ENCODE results near the gene KIAA1755.
A peak's percentile ranks its signal among the peaks of the same experiment; 100 is the strongest.
"Not testable (repeated sequence)": the region's sequence is repeated elsewhere in the genome, so short reads cannot be mapped to it uniquely, and the experiment has no call there.

The KIAA1755 gene

DNA sequence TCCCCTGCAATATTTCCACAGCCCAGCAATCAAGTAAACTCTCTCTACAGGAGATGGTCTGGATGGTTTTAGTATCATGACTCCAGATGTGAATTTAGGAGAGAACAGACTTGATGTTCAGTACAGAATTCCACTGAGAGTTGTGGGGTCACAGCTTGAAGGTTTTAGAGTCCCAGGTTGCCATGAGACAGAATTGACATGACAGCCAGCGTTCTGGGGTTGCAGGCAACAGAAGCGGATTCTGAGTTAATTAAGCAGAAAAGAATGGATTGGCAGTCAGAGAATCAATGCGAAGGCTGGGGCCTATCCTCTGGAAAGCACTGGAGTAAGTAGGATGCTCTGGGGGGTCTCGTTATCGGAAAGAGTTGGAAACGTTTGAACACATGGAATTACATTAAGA lies 2.4 kb upstream of the KIAA1755 start:
- DNase-seq = no peak

DNA sequence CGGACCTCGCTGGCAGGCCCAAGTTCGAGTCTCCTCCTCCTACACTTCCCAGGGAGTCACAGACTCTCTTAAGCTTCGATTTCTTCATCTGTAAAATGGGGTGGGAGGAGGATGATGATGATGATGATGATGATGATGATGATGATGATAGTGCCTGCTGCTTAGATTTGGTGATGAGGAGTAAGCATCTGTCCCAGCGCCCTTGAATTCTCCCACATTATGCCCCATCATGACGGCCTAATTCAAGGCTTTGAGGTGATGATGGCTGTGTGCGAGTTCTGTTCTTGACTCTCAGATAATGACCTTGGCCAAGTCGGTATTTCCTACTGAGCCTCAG lies 487 bp upstream of the KIAA1755 start:
- DNase-seq = no peak

DNA sequence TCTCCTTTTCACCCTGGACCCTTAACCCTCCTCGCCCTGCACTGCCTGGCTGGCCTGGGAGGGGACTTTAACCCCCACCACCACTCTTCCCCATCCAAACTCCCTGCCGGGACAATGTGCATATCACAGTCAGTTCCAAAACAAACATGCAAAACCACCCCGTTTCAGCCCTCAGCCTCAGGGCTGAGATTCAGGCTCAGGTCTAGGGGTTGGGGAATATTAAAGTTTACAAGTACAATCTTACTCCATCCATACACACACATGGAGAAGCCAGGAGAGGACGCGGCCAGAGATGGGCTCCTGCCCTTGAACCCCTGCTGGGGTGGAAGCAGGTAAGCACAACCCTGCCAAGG lies 534 bp downstream of the KIAA1755 start:
- DNase-seq = no peak

DNA sequence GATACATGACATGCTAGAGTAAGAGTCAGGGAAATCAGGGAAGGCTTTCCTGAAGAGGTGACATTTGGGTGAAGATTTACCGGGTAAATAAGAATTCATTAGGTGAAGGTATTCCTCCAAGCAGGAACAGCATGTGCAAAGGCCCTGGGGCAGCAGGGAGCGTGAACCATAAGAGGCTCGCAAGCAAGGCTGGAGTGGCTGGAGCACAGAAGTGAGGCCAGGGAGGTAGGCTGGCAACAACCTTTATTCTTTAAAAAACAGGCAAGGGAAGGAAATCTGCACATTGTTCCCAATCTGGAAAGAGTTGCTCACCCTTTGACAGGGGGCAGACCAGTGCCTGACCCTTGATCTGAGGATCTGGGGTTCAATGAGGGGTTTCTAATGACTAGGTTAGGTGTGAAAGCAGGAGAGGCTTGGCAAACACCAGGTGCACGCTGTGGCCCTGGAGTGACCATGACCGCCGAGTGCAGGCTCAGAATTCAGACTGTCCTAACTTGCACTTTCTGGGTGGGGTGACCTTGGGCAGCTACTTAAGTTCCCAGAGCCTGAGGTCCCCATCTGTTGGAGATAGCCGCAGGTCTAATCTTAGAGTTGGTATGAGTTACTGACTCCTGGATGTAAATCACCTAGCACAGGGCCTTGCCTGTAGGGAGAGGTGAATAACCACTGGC lies 1.9 kb downstream of the KIAA1755 start:
- DNase-seq = no peak

DNA sequence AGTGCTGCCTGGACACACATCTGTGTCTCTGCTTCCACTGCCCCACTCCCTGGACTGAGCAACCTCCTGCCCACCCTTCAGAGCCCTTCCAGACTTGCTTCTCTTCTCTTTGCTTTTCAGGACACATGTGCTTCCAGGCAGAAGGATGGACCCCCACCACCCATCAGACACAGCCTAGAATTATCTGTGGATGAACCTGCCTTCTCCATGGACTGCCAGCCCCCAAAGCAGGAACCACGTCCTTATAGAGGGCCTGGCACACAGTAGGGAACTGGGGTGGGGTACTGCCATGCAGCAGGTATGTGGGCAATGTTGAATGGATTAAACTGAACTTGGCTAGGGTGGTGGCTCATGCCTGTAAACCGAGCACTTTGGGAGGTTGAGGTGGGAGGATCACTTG lies 3.6 kb downstream of the KIAA1755 start:
- no peak for DNase-seq

DNA sequence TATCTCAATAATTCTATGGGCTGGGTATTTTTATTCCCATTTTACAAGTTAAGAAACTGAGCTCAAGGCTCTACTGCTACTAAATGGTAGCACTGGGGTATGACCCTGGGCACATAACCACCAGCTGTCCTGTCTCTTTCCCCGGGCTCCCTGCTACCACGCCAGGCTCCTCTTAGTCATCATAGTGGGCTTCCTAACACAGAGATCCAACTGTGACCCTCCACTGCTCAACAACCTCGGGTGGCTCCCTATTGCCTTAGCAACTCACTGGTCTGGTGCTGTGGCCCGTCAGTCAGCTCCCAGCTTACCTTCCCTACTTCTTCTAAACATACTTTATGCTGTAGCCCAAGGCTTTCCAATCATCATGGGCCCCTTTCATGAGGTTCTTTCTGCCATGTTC lies 4.5 kb downstream of the KIAA1755 start:
- no peak for DNase-seq

DNA sequence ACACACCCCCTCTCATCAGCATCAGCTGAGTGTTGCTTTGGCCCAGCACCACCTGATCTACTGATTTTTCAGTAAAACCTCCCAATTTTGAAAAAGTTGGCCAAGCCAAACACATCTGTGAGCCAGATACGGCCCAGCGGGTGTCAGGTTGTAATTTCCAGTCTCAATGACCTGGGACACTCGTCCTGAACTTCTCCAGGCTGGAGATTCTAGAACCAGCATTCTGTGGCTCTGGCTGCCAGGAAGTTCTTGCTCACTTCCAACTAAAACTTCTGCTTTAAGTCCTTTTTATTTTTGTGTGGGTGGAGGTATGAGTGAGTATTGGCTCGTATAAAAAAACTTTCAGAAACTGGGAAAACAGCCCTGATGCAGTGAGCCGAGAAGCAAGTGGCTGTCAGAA lies 5.1 kb downstream of the KIAA1755 start:
- no peak for DNase-seq

DNA sequence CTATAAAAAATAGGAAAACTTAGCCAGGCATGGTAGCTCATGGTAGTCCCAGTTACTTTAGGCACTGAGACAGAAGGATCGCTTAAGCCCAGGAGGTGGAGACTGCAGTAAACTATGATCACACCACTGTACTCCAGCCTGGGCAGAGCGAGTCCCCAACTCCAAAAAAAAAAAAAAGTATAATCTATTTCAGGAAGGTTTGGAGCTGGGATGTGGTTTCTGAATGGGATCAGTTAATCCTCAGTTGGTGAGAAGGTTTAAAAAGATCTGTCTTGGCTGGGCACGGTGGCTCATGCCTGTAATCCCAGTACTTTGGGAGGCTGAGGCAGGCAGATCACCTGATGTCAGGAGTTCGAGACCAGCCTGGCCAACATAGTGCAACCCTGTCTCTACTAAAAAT lies 5.9 kb downstream of the KIAA1755 start:
- DNase-seq = not testable (repeated sequence)

DNA sequence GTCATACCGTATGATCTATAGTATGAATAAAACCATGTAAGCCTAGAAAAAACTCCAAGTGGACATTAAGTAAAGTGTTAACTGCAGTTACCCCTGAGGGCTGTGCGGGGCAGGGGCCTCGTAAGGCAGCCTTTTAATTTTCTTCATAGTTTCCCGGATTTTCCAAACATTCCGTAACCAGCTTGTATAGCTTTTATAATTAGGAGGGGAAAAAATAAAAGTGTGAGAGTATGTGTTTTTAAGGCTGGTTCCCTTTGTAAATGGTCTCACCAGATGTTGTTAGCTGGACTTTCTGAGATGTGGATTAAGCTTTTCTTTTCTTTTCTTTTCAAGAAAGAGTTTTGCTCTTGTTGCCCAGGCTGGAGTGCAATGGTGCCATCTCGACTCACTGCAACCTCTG lies 7.0 kb downstream of the KIAA1755 start:
- no peak for DNase-seq

DNA sequence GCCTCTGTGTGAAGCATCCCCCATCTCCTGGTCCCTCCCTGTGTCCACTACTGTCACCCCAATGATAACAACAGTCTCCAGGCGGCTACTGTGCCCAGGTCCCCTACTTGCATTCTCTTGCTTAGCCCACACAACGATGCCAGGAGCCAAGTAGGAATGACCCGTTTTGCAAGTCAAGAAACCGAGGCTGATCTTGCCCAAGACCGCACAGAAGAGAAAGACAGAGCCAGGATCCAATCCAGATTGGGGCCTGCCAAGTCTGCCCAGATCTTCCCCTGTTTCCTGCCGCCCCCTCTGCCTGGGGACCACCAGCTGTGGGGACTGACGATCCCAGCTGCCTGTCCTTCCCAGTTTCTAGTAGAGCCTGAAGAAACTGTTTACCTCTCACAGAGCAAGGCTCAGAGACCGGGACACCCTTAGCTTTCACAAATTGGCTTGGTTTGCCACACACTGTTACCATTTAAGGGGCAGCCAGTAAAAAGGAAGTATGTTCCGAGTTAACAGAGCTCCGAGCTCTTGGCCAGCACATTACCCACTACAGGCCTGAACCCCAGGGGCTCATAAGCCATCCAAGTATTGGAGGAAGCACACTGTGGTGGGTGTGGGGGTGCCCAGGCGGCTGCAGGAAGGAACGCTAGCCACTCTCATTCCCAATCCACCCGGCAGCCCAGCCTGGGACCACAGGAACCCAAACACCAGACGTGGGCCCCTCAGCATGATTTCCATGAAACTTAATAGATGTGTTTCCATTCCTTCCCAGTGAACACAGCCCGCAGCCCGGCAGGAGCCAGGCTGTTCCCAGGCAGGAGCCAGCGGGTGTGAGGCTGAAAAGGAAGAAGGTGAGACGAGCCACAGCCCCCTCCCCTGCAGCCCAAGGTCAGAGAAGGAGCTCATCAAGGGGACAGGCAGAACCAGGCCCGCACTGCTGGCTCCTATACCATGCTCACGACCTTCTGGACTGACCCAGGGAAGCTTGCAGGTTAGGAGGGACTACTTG lies 7.9 kb downstream of the KIAA1755 start:
- no peak for DNase-seq

DNA sequence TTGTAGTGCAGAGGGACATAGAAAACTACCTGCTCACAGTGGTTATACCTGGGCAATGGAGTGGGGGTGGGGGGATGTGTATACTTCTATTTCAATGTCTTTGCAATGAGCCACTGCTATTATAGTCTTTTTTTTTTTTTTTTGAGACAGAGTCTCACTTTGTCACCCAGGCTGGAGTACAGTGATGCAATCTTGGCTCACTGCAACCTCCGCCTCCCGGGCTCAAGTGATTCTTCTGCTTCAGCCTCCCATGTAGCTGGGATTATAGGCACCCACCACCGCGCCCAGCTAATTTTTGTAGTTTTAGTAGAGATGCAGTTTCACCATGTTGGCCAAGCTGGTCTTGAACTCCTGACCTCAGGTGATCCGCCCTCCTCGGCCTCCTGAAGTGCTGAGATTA lies 9.1 kb downstream of the KIAA1755 start:
- DNase-seq = not testable (repeated sequence)

DNA sequence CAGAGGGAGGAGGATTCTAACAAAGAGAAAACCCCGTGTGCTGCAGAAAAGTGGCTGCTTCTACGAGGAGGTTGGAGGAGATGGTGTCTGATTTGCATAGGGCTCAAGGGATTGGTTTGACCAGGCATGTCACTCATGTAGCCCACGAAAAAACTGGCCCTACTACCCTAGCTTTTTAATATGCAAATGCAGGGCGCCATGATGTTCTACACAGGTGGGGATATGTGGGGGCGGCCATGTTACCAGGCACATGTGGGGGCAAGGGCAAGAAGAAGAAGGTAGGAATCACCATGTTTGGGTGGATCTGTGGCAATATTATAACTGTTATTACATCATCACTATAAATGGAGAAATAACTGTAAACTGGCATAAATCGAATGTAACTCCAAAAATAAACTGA lies 9.9 kb downstream of the KIAA1755 start:
- DNase-seq = no peak

DNA sequence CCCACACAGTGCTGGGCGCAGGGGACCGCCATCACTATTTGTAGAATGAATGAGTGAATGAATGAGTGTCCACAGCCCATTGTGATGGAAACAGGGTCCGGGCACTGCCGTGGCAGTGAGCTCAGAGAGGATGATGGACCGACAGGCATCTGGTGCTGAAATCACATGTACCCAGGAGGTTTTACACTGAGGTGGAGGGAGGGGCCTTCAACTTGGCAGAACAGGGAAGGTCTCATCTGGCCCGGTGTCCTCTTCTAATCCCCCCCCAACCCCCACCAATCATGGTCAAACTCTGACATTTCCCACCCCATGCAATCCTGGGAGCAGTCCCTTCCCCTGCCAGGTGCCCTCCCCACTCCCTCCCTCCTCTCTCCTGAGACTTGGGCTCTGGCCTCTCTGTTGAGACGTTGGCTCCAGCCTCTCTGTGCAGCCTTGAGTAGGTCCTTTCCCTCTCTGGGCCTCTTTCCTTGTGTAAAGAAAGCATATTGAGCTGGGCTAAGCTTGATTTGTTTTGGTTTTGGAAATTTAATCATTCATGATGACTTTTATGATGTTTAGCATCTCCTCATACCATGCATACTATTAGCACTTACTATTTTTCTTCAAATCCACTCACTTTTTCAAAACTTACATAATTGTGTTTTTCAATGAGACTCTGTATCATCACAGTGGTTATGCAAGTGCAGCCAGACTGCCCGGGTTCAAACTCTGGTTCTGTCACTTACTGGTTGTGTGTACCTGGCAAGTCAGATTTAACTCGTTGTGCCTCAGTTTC lies 10.8 kb downstream of the KIAA1755 start:
- no peak for DNase-seq

DNA sequence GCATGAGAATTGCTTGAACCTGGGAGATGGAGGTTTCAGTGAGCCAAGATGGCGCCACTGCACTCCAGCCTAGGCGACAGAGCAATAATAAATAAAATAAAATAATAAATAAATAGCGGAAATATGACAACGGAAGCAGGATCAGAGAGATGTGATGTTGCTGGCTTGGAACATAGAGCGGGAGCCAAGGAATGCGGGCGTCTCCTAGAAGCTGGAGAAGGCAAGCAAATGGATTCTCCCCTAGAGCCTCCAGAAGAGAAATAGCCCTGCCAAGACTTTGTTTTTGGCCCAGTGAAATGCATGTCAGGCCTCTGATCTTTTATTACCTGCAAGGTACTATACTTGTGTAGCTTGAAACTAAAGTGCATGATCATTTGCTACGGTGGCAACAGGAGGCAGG lies 12.4 kb downstream of the KIAA1755 start:
- no peak for DNase-seq

DNA sequence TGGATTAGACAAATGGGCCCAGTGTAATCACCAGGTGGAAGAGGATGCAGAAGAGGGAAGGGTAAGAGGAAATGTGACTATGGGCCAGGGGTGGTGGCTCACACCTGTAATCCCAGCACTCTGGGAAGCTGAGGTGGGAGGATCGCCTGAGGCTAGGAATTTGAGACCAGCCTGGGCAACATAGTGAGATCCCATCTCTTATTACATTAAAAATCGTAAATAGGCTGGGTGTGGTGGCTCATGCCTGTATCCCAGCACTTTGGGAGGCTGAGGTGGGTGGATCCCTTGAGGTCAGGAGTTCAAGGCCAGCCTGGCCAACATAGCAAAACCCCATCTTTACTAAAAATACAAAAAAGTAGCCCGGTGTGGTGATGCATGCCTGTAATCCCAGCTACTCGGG lies 12.8 kb downstream of the KIAA1755 start:
- not testable (repeated sequence) for DNase-seq

DNA sequence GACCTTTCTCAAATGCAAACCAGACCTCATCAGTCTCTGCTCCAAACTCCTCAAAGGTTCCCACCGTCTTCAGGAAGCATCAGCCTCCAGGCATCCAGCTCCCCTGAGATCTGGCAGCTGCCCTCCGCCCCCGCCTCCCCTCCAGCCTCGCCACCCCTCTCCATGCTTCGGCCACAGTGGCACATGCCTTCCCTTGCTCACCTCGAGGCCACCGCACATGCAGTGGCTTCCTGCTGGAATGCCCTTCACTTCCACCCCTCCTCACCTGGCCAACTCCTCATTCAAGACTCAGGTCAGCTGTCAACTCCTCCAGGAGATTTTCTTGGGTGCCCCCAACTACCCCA lies 13.4 kb downstream of the KIAA1755 start:
- DNase-seq = no peak

DNA sequence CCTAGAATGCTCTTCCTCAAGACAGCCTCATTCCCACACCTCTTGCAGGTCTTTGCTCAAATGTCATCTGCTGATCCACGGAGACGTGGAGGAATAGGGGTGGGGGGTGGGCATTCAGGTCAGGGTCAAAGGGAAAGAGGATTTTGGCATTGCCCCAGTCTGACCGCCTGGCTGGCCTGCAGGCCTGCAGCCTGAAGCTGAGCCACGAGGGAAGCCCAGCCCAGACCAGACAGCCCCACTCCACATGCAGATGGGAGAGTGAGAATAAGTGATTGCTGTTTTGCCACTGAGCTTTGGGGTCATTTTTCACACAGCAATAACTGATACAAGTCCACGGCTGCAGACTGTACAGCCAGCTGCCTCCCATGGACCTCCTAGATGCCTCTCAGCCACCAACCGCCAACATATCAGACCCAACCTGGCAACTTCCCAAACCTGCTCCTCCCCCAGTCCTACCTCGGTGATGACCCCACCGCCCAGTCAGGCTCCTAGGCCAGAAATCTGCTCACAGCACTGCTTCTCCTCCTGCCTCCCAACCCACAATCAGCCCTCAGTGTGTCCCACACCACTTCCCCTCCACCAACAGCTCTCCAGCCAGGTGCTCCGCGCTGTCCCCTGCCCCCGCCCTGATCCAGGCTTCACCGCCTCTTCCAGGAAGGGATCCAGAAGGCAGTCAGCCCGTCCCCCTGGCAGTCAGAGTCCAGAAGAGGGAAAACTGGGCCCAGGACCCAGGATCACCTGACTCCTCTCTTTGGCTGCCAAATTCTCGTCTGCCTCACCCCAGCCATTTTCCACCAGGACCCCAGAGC lies 14.0 kb downstream of the KIAA1755 start:
- DNase-seq = no peak

DNA sequence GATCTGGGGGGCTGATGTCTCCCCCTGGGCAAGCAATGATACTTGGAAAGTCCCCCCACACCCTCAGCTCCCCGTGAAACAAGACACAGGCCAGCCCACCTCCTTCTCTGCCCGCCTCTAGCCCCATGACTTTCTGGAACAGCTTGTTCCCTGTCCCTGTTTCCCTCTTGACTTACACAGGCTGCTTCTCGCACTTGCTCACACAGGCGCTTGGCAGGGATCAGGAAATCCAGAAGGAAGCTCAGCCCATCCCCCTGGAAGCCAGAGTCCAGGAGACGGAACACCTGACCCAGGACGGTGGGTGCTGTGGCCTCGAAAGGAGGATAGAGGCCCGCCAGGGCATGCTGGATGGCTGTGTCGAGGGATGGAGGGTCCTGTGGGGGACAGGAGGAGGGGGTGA lies 14.8 kb downstream of the KIAA1755 start:
- DNase-seq = no peak

DNA sequence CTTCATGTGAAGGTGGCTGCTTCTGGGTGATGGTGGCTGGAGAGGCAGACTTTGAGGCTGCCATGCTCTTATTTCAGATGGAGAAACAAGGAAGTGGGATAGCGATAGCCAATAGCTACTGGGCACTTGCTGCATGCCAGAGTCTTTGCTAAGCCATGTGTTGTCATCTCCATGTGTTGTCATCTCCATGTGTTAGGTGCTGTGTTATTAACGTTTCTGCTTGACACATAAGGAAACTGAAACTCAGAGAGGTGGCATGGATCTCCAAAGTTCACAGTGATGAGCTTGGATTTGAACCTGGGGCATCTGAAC lies 16.9 kb downstream of the KIAA1755 start:
- no peak for DNase-seq

DNA sequence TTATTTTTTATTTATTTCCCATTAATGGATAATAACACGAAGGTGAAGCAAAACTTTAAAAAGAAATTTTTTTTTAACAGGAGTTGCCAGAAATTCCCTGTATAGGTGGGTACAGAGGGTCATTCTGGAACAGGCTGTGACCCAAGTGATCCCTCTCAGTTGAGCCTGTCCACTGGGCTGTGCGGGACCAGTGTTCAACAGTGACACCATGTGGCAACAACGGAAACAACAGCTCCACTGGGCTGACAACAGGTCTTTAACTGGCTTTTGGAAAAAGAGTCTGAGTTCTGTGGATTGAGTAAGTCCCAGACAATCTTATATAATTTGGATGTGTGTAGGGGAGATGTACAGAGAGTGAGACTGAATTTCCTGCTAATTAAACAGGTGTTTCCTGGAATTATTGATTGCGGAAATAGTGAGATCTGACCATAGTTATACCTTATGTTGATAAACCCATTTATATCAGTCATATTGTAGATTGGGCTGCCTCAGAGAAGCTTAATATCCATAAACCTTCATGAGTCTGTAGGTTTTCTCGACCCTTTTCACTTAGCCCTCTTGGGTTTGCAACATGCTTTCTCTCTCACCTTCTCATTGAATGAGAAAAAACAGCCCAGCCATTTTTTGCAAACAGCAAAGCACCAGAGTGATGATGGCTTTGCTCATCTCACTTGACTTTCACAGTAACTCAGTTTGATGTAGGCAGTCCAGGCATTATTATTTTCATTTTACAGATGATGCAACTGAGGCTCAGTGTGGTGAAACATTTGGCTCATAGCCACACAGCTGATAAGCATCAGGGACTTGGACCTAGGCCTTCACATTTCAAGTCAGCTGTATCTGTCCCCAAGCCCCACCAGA lies 17.5 kb downstream of the KIAA1755 start:
- DNase-seq = peak; percentile 36

DNA sequence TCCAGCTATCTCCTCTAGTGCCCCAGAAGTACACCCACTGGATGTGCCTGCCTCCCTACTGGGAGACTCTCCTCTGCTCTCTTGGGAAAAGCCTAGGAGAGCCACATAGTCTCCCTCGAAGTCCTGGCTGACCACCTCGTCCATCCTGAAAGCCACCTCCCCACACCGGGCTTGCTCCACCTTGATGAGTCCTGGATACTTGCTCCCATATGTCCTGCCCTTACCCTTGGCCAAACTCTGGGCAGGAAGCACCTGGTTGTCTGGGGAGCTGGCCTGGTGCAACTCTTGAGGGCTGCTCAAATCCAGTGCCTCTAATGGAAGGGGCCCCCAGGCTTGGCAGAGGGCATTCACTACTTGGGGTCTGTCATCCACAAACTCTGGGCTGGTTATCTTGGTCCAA lies 19.3 kb downstream of the KIAA1755 start:
- DNase-seq = no peak

DNA sequence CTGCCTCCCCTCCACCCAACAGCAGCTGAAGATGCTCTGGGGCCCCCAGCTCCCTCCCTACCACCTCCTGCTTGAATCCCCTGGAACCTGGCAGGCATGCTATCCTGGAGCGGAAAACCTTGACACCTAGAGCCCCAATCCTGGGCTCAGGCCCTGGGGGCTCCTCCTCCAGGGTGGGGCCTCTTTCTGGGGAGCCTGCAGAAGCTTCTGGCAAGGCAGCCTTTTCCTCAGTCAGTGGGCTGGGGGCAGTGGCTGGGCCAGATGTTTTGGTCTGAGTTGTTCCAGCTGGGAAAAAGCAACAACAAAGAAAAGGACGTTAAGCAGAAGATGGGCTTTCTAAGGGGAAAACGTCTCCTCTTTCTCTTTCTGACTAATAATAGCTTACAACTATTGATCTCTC lies 21.1 kb downstream of the KIAA1755 start:
- no peak for DNase-seq

Data from stimulated activated CD4-positive, alpha-beta T cell treated with anti-CD3 and anti-CD28 coated beads, Interleukin-15, amount 100 ng/mL, for 24 hours (primary cell).